Endothelial cell of umbilical vein (primary cell): ENCODE data around the gene SRSF3.

Experiments used
- POLR2AphosphoS5 ChIP-seq: IDR thresholded peaks from 2 replicates; pipeline ENCODE4 v1.6.1; 2012; ENCODE audit warnings: low read depth, mild to moderate bottlenecking, control low read depth, low read length, moderate library complexity; ENCODE audit not compliant: insufficient read depth
- TF ChIP-seq, protein P1 (sequence below), 2 donors: IDR thresholded peaks; 1 replicate in 1 of 2; 2 replicates in 1 of 2; pipeline ENCODE4 v1.5.1; 2011; ENCODE audit warnings: low read length in 2 of 2, mild to moderate bottlenecking in 2 of 2, moderate library complexity in 2 of 2, control low read depth in 1 of 2, inconsistent platforms in 1 of 2, low read depth in 1 of 2; ENCODE audit not compliant: insufficient read depth in 1 of 2; ENCODE audit errors: extremely low read depth in 1 of 2

DNA sequence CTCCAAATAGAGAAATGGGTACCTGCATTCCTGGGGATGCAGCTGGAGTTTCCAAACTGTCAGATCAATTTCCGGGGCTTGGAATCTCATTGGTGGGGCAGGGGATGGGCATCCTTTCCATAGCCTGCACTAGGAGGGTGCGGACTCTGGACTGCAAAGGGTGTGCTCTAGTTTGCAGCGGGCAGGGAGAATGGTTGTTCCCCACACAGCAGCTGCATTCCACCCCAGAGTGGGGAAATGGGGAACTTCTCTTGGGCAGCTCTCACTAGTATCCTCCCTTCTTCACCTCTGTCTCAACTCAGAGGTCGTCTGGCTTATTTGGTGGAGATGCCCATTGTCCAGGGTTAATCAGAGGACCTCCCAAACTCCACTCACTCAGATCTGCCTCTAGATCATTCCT lies 49.8 kb downstream of the SRSF3 start:
- TF ChIP-seq POLR2AphosphoS5: no peak
- TF ChIP-seq, protein P1, sequence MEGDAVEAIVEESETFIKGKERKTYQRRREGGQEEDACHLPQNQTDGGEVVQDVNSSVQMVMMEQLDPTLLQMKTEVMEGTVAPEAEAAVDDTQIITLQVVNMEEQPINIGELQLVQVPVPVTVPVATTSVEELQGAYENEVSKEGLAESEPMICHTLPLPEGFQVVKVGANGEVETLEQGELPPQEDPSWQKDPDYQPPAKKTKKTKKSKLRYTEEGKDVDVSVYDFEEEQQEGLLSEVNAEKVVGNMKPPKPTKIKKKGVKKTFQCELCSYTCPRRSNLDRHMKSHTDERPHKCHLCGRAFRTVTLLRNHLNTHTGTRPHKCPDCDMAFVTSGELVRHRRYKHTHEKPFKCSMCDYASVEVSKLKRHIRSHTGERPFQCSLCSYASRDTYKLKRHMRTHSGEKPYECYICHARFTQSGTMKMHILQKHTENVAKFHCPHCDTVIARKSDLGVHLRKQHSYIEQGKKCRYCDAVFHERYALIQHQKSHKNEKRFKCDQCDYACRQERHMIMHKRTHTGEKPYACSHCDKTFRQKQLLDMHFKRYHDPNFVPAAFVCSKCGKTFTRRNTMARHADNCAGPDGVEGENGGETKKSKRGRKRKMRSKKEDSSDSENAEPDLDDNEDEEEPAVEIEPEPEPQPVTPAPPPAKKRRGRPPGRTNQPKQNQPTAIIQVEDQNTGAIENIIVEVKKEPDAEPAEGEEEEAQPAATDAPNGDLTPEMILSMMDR (IDR thresholded peaks at IDR 0.05; ENCODE audit: extremely low read depth in 1 of 2, insufficient read depth in 1 of 2, low read depth in 1 of 2, low read length in 2 of 2): no peak
